GF-D8 (cell line): ENCODE results near the gene OR7G3.

Source experiments
- DNase-seq: peaks from one replicate; lab custom pipeline; 2025; lab: John Stamatoyannopoulos, UW

The OR7G3 gene

GRCh38 chr19:9107375-9107774, 19.4 kb downstream of the OR7G3 start, which contains the start of gene OR7G2:
OR7G2 (minus strand) TSS chr19:9107475; CDS start chr19:9103243, 4,232 bp downstream.
- no peak for DNase-seq

- no peak for DNase-seq
Observed at GRCh38 chr19:9086761-9087160, 40.0 kb downstream of the OR7G3 start, which contains the start of gene OR1M1. OR1M1 (plus strand) TSS chr19:9087061; CDS start chr19:9093245, 6,184 bp downstream.

GRCh38 chr19:9078651-9079050, 48.1 kb downstream of the OR7G3 start:
- no peak for DNase-seq

- DNase-seq, result no peak
Observed at GRCh38 chr19:9076901-9077300, 49.8 kb downstream of the OR7G3 start.
